Endothelial cell of umbilical vein (primary cell): ENCODE results near the gene TRAPPC2B. TPM values are rescaled to one million over a fixed set of nuclear protein-coding genes. Genes with fewer than 3 reads are reported as not detected.

Experiments used
- BruUV-seq: library from RNA; stranded (reverse); fragments of 400-500 nt; replicated peaks from 2 replicates; lab custom pipeline; 2021; lab: Mats Ljungman, UMichigan
- CTCF ChIA-PET: fragments of 300-600, 350-600 bp; sonication (Branson Sonifier 250); formaldehyde crosslinking; loops from one replicate; lab custom pipeline; 2021; ENCODE audit warnings: antibody characterized with exemption, inconsistent platforms; lab: Charles Lee
- POLR2A ChIA-PET: fragments of 300-600, 350-600 bp; sonication (Branson Sonifier 250); formaldehyde crosslinking; loops from one replicate; lab custom pipeline; 2021; ENCODE audit warnings: antibody characterized with exemption, inconsistent platforms; lab: Charles Lee
- DNase-seq: peaks from one replicate; pipeline ENCODE4 v3.0.0-alpha.2; 2011; ENCODE audit warnings: low read depth, low spot score
- FAIRE-seq: peaks from 2 replicates; lab custom pipeline; 2011; peaks lifted over from hg19 to GRCh38; lab: Jason Lieb, UNC
- H2AFZ ChIP-seq: 2 replicates; pipeline ENCODE4 v1.6.0; 2012; ENCODE audit warnings: low read depth, low read length, control low read depth, inconsistent platforms
- H3K27ac ChIP-seq: 2 replicates; pipeline ENCODE4 v1.5.1; 2011; ENCODE audit warnings: low read depth, mild to moderate bottlenecking, control low read depth, low read length, moderate library complexity; ENCODE audit not compliant: insufficient read depth
- H3K27me3 ChIP-seq, 2 experiments: 2 replicates each; pipeline versions ENCODE4 v1.6.0 to v1.6.1; 2011; ENCODE audit warnings: low read length in 2 of 2, mixed read lengths in 1 of 2; ENCODE audit not compliant: control insufficient read depth in 2 of 2, insufficient read depth in 2 of 2
- H3K36me3 ChIP-seq, 2 experiments: 2 replicates in 1 of 2; 3 replicates in 1 of 2; pipeline ENCODE4 v1.5.1; 2011; ENCODE audit warnings: low read length in 2 of 2, mild to moderate bottlenecking in 1 of 2, moderate library complexity in 1 of 2; ENCODE audit not compliant: control insufficient read depth in 2 of 2, insufficient read depth in 2 of 2; ENCODE audit errors: extremely low read depth in 1 of 2
- H3K4me1 ChIP-seq: 3 replicates; pipeline ENCODE4 v1.5.1; 2011; ENCODE audit warnings: mild to moderate bottlenecking, low read length; ENCODE audit not compliant: control insufficient read depth, insufficient read depth; ENCODE audit errors: extremely low read depth
- H3K4me2 ChIP-seq: 2 replicates; pipeline ENCODE4 v1.6.1; 2011; ENCODE audit warnings: low read length, control low read depth, mixed read lengths; ENCODE audit not compliant: insufficient read depth
- H3K4me3 ChIP-seq, 3 experiments: fragments of 200-600 bp in 1 of 3; sonication (generic), shearing (Covaris generic) in 1 of 3; replicated peaks in 1 of 3; 2 replicates each; pipeline ENCODE4 v1.5.1; 2011 to 2016; ENCODE audit warnings: control low read depth in 3 of 3, low read length in 3 of 3, mild to moderate bottlenecking in 2 of 3, inconsistent platforms in 1 of 3, low read depth in 1 of 3, moderate library complexity in 1 of 3; ENCODE audit not compliant: insufficient read depth in 1 of 3
- H3K79me2 ChIP-seq: 2 replicates; pipeline ENCODE4 v1.6.0; 2012; ENCODE audit warnings: low read length, inconsistent platforms; ENCODE audit not compliant: control insufficient read depth, insufficient read depth
- H3K9ac ChIP-seq: replicated peaks from 2 replicates; pipeline ENCODE3; 2011; ENCODE audit warnings: low read length, control low read depth; ENCODE audit not compliant: insufficient read depth; ENCODE audit errors: extremely low read depth
- H3K9me1 ChIP-seq: replicated peaks from 3 replicates; pipeline ENCODE4 v1.6.0; 2011; ENCODE audit warnings: mild to moderate bottlenecking, low read length; ENCODE audit not compliant: control insufficient read depth, insufficient read depth; ENCODE audit errors: extremely low read depth
- H3K9me3 ChIP-seq: replicated peaks from 2 replicates; pipeline ENCODE4 v1.5.1; 2012; ENCODE audit warnings: low read length, inconsistent platforms; ENCODE audit not compliant: control insufficient read depth, insufficient read depth
- H4K20me1 ChIP-seq: replicated peaks from 2 replicates; pipeline ENCODE3; 2011; ENCODE audit warnings: mild to moderate bottlenecking, low read length; ENCODE audit not compliant: control insufficient read depth, insufficient read depth; ENCODE audit errors: extremely low read depth
- CTCF ChIP-seq, 2 donors: IDR thresholded peaks; 1 replicate in 1 of 2; 2 replicates in 1 of 2; pipeline ENCODE4 v1.5.1; 2011; ENCODE audit warnings: low read length in 2 of 2, mild to moderate bottlenecking in 2 of 2, moderate library complexity in 2 of 2, control low read depth in 1 of 2, inconsistent platforms in 1 of 2, low read depth in 1 of 2; ENCODE audit not compliant: insufficient read depth in 1 of 2; ENCODE audit errors: extremely low read depth in 1 of 2
- EZH2 ChIP-seq: IDR thresholded peaks from 2 replicates; pipeline ENCODE4 v1.6.1; 2012; ENCODE audit warnings: borderline replicate concordance, low read depth, mild to moderate bottlenecking, moderate library complexity, low read length, inconsistent platforms; ENCODE audit not compliant: severe bottlenecking
- FOS ChIP-seq: IDR thresholded peaks from 2 replicates; pipeline ENCODE4 v1.6.1; 2011; ENCODE audit warnings: mild to moderate bottlenecking, low read length, moderate library complexity, borderline replicate concordance; ENCODE audit not compliant: insufficient read depth
- GATA2 ChIP-seq: IDR thresholded peaks from 2 replicates; pipeline ENCODE4 v1.7.0; 2011; ENCODE audit warnings: low read depth, mild to moderate bottlenecking, moderate library complexity, mixed read lengths, low read length; ENCODE audit not compliant: insufficient read length, insufficient read depth
- JUN ChIP-seq: IDR thresholded peaks from 2 replicates; pipeline ENCODE4 v1.6.1; 2011; ENCODE audit warnings: borderline replicate concordance, low read depth; ENCODE audit not compliant: insufficient read length, insufficient read depth
- MAX ChIP-seq: IDR thresholded peaks from 2 replicates; pipeline ENCODE4 v1.6.1; 2011; ENCODE audit not compliant: insufficient read depth, insufficient read length
- MYC ChIP-seq: IDR thresholded peaks from one replicate; pipeline ENCODE4 v1.6.1; 2011; ENCODE audit warnings: mild to moderate bottlenecking, low read depth, low read length
- POLR2A ChIP-seq: IDR thresholded peaks from 2 replicates; pipeline ENCODE4 v1.6.1; 2012; ENCODE audit warnings: low read depth, mild to moderate bottlenecking, control low read depth, low read length
- POLR2AphosphoS5 ChIP-seq: IDR thresholded peaks from 2 replicates; pipeline ENCODE4 v1.6.1; 2012; ENCODE audit warnings: low read depth, mild to moderate bottlenecking, control low read depth, low read length, moderate library complexity; ENCODE audit not compliant: insufficient read depth
- dilution Hi-C: fragments of 300-500 bp; cut with MboI; formaldehyde crosslinking; loops from one replicate; pipeline ENCODE4 v1.15.0; 2019; ENCODE audit warnings: low sequenced_read_pairs; ENCODE audit not compliant: extremely low pct_ligation_motif_present
- intact Hi-C: fragments of 100-400 bp; cut with micrococcal nuclease; formaldehyde crosslinking; loops from one replicate; pipeline ENCODE4 v1.10.0; 2022
- polyA plus RNA-seq, 4 experiments: library from polyadenylated mRNA; depleted of rRNA in 3 of 4; stranded (reverse) in 3 of 4; unstranded in 1 of 4; fragments of >200 nt; gene quantifications; 2 replicates each; pipeline versions ENCODE4 v1.2.1 to v1.2.3, GENCODE V29; 2011 to 2012; ENCODE audit warnings: missing spikeins in 1 of 4
- total RNA-seq: library from RNA; stranded (reverse); gene quantifications from 2 replicates; pipeline ENCODE4 v1.2.3, GENCODE V29; 2021

The TRAPPC2B gene
- total and polyA plus RNA-seq, 2 donors (not counting 3 experiments of a cell fraction or from before 2014, with no cell fraction given) = 6.3 to 24.3 TPM

- H3K27ac ChIP-seq = no peak overlapping the region
- H3K36me3 ChIP-seq = peaks cover 0 to 18% of the 10 kb centered on the region in 2 experiments
- no peaks in the 10 kb centered on the region for H3K27me3 ChIP-seq
- H2AFZ ChIP-seq = no peak overlapping the region
- CTCF ChIA-PET = no interaction called here
- FAIRE-seq (no peak), DNase-seq (no peak)
- no TSS peak for BruUV-seq
- H4K20me1 ChIP-seq = no peaks in the 10 kb centered on the region
- intact Hi-C loops (no loop called here), dilution Hi-C loops (no loop called here)
- H3K9ac ChIP-seq = no peak overlapping the region
- TF ChIP-seq MAX (no peak), POLR2AphosphoS5 (no peak), EZH2 (no peak), JUN (no peak), POLR2A (no peak), GATA2 (no peak), MYC (no peak), FOS (no peak), CTCF (IDR thresholded peaks at IDR 0.05; ENCODE audit: extremely low read depth in 1 of 2, insufficient read depth in 1 of 2, low read depth in 1 of 2, low read length in 2 of 2) (no peak)
- H3K4me1 ChIP-seq = no peaks in the 10 kb centered on the region
- peaks cover 13% of the 10 kb centered on the region for H3K9me3 ChIP-seq
- POLR2A ChIA-PET = no interaction called here
- no peaks in the 10 kb centered on the region for H3K9me1 ChIP-seq
- H3K4me2 ChIP-seq = no peak overlapping the region
- no peaks in the 10 kb centered on the region for H3K79me2 ChIP-seq
- H3K4me3 ChIP-seq = no peak overlapping the region
Observed at GRCh38 chr19:57376151-57376550, 12.8 kb downstream of the TRAPPC2B start.
